ENCODE data around the gene FGF5. TPM values are rescaled to one million over a fixed set of nuclear protein-coding genes. Genes with fewer than 3 reads are reported as not detected.

FGF5 gene
- total and polyA plus RNA-seq, 10 of the 15 experiments (the other 5 are each of a cell fraction or from before 2014, with no cell fraction given): 0.87 to 7.4 (median 1.6) TPM

DNA sequence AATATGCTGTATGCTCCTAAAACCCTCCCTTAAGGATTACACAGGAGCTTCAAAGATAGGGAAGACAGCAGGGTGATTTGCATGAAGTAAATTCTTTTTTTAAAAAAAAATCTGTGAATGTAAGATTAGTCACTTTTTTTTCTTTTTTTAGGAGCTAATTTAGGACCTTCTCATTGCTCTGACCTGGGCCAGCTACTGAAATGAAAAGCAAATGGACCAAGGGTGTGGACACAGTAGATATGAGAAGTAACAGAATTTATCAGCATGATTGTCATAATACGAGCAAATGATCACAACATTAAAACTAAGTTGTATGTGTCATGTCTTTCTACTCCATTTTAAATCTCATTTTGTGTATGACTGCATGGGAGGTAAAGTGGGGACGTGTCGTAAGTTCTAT is 6.6 kb upstream of the FGF5 start:
- Histone ChIP-seq H4K20me1 (ENCODE audit: control insufficient read depth, insufficient read depth) (no peaks in the 10 kb centered on the region), H3K36me3 (ENCODE audit: control insufficient read depth in 2 of 2, insufficient read depth in 2 of 2, low read length in 1 of 2) (no peaks in the 10 kb centered on the region), H3K79me2 (ENCODE audit: control insufficient read depth, insufficient read depth, low read length) (no peaks in the 10 kb centered on the region), H3K4me1 (ENCODE audit: control insufficient read depth, insufficient read depth, low read length) (no peaks in the 10 kb centered on the region), H3K27me3 (replicated peaks in 1 of 2; ENCODE audit: control insufficient read depth in 2 of 2, insufficient read depth in 2 of 2, low read length in 1 of 2) (peaks cover 0 to 8% of the 10 kb centered on the region in 2 experiments), H3K4me3 (no peak overlapping the region), H3K9me3 (replicated peaks; ENCODE audit: control insufficient read depth, insufficient read depth, low read length) (no peaks in the 10 kb centered on the region), H3K4me2 (ENCODE audit: control insufficient read depth, insufficient read depth) (no peak overlapping the region), H2AFZ (ENCODE audit: control insufficient read depth, low read depth, low read length) (no peak overlapping the region), H3K27ac (ENCODE audit: control insufficient read depth, insufficient read depth) (no peak overlapping the region), H3K9ac (ENCODE audit: control insufficient read depth, insufficient read depth, low read length) (no peak overlapping the region)
- DNase-seq (ENCODE audit: low read depth, low spot score) (no peak), ATAC-seq (no peak), FAIRE-seq (no peak)
- CTCF ChIA-PET: interaction anchor here (1.2 kb wide), 1 partner anchor 40 kb away, joined by 3 read pairs; no protein-coding TSS in a partner anchor
- TF ChIP-seq, protein P1, sequence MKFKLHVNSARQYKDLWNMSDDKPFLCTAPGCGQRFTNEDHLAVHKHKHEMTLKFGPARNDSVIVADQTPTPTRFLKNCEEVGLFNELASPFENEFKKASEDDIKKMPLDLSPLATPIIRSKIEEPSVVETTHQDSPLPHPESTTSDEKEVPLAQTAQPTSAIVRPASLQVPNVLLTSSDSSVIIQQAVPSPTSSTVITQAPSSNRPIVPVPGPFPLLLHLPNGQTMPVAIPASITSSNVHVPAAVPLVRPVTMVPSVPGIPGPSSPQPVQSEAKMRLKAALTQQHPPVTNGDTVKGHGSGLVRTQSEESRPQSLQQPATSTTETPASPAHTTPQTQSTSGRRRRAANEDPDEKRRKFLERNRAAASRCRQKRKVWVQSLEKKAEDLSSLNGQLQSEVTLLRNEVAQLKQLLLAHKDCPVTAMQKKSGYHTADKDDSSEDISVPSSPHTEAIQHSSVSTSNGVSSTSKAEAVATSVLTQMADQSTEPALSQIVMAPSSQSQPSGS (IDR thresholded peaks at IDR 0.05; ENCODE audit: low read length): no peak
- TF ChIP-seq SMARCA5 (IDR thresholded peaks at IDR 0.05): no peak
- no TSS peak for BruUV-seq (replicated peaks)
- SMC1A ChIA-PET (ENCODE audit: uncharacterized antibody, unreplicated experiment): interaction anchor here (0.6 to 1.0 kb wide), 5 partner anchors 10 to 1518 kb away, joined by 3 to 4 read pairs (median 3); no protein-coding TSS in a partner anchor
- POLR2A ChIA-PET: no interaction called here
- WGBS (ENCODE audit: insufficient coverage, insufficient replicate concordance, low lambda C conversion rate, missing lambda C conversion rate): 15% methylated on average over 3 of the region's 3 CpGs
- intact Hi-C loops (cut with micrococcal nuclease; ENCODE audit: unreplicated experiment) (no loop called here), in situ Hi-C loops (cut with MboI) (no loop called here)
- RAD21 ChIA-PET (ENCODE audit: unreplicated experiment): interaction anchor here (0.9 to 1.5 kb wide), 3 partner anchors 15 to 44 kb away, joined by 3 to 4 read pairs (median 4); no protein-coding TSS in a partner anchor

DNA sequence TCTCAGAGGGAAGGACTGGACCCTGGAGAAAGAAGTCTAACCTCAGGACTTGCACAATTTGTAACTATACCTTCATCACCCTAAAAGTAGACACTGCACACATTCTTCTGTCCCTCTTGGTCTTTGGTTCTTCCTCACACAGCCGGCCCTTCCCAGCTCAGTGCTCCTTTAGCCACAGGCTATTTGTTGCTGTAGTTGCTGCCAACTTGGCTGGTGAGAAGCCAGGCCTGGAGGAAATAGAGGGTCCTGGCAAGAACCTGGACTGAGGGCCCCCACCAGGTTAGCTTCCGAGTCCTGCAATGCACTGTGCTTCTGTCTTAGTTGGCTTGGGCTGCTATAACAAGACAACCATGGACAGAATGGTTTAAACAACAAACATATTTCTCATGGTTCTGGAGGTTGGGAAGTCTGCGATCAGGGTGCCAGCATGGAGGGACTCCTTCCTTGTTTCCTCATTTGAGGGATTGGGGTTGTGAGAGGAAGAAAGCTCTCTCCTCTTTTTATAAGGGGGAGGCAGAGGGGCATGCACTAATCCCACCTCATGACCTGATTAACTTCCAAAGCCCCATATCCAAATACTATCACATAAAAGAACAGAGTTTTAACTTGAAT is 4.4 kb upstream of the FGF5 start:
- Histone ChIP-seq H2AFZ (ENCODE audit: control insufficient read depth, low read depth, low read length) (no peak overlapping the region), H3K27ac (ENCODE audit: control insufficient read depth, insufficient read depth) (no peak overlapping the region), H4K20me1 (ENCODE audit: control insufficient read depth, insufficient read depth) (no peaks in the 10 kb centered on the region; the same call in 1 of the 2 replicates), H3K27me3 (replicated peaks in 1 of 2; ENCODE audit: control insufficient read depth in 2 of 2, insufficient read depth in 2 of 2, low read length in 1 of 2) (peaks cover 8 to 24% of the 10 kb centered on the region in 2 experiments), H3K4me2 (ENCODE audit: control insufficient read depth, insufficient read depth) (no peak overlapping the region), H3K9me3 (replicated peaks; ENCODE audit: control insufficient read depth, insufficient read depth, low read length) (no peaks in the 10 kb centered on the region), H3K9ac (ENCODE audit: control insufficient read depth, insufficient read depth, low read length) (no peak overlapping the region), H3K4me3 (no peak overlapping the region), H3K4me1 (ENCODE audit: control insufficient read depth, insufficient read depth, low read length) (no peaks in the 10 kb centered on the region), H3K36me3 (ENCODE audit: control insufficient read depth in 2 of 2, insufficient read depth in 2 of 2, low read length in 1 of 2) (no peaks in the 10 kb centered on the region), H3K79me2 (ENCODE audit: control insufficient read depth, insufficient read depth, low read length) (no peaks in the 10 kb centered on the region)
- intact Hi-C loops (cut with micrococcal nuclease; ENCODE audit: unreplicated experiment): no loop called here
- BruUV-seq (replicated peaks): no TSS peak
- ChIA-PET CTCF (no interaction called here), RAD21 (ENCODE audit: unreplicated experiment) (no interaction called here), POLR2A (no interaction called here), SMC1A (ENCODE audit: uncharacterized antibody, unreplicated experiment) (no interaction called here)
- 70% methylated on average over 3 of the region's 3 CpGs for WGBS (ENCODE audit: insufficient coverage, insufficient replicate concordance, low lambda C conversion rate, missing lambda C conversion rate)
- FAIRE-seq (no peak), ATAC-seq (no peak), DNase-seq (ENCODE audit: low read depth, low spot score) (no peak)
- in situ Hi-C loops (cut with MboI): no loop called here
- TF ChIP-seq, protein P2, sequence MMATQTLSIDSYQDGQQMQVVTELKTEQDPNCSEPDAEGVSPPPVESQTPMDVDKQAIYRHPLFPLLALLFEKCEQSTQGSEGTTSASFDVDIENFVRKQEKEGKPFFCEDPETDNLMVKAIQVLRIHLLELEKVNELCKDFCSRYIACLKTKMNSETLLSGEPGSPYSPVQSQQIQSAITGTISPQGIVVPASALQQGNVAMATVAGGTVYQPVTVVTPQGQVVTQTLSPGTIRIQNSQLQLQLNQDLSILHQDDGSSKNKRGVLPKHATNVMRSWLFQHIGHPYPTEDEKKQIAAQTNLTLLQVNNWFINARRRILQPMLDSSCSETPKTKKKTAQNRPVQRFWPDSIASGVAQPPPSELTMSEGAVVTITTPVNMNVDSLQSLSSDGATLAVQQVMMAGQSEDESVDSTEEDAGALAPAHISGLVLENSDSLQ (IDR thresholded peaks at IDR 0.05): no peak
- TF ChIP-seq, protein P3, sequence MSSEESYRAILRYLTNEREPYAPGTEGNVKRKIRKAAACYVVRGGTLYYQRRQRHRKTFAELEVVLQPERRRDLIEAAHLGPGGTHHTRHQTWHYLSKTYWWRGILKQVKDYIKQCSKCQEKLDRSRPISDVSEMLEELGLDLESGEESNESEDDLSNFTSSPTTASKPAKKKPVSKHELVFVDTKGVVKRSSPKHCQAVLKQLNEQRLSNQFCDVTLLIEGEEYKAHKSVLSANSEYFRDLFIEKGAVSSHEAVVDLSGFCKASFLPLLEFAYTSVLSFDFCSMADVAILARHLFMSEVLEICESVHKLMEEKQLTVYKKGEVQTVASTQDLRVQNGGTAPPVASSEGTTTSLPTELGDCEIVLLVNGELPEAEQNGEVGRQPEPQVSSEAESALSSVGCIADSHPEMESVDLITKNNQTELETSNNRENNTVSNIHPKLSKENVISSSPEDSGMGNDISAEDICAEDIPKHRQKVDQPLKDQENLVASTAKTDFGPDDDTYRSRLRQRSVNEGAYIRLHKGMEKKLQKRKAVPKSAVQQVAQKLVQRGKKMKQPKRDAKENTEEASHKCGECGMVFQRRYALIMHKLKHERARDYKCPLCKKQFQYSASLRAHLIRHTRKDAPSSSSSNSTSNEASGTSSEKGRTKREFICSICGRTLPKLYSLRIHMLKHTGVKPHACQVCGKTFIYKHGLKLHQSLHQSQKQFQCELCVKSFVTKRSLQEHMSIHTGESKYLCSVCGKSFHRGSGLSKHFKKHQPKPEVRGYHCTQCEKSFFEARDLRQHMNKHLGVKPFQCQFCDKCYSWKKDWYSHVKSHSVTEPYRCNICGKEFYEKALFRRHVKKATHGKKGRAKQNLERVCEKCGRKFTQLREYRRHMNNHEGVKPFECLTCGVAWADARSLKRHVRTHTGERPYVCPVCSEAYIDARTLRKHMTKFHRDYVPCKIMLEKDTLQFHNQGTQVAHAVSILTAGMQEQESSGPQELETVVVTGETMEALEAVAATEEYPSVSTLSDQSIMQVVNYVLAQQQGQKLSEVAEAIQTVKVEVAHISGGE (CRISPR knock-in tag; IDR thresholded peaks at IDR 0.05): no peak
- no peak for TF ChIP-seq TARDBP (IDR thresholded peaks at IDR 0.05; ENCODE audit: borderline replicate concordance)
- TF ChIP-seq, protein P4, sequence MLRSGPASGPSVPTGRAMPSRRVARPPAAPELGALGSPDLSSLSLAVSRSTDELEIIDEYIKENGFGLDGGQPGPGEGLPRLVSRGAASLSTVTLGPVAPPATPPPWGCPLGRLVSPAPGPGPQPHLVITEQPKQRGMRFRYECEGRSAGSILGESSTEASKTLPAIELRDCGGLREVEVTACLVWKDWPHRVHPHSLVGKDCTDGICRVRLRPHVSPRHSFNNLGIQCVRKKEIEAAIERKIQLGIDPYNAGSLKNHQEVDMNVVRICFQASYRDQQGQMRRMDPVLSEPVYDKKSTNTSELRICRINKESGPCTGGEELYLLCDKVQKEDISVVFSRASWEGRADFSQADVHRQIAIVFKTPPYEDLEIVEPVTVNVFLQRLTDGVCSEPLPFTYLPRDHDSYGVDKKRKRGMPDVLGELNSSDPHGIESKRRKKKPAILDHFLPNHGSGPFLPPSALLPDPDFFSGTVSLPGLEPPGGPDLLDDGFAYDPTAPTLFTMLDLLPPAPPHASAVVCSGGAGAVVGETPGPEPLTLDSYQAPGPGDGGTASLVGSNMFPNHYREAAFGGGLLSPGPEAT (IDR thresholded peaks at IDR 0.05; ENCODE audit: low read depth): no peak
